ENCODE measurements around the gene CDK17.

The CDK17 gene

GRCh38 chr12:96261557-96261956 lies 138.7 kb downstream of the CDK17 start:
- peak overlapping the region; percentile 81 for H3K27ac Mint-ChIP-seq
- peaks cover 28% of the 10 kb centered on the region for H3K4me1 Mint-ChIP-seq
- H3K36me3 Mint-ChIP-seq: peaks cover 34% of the 10 kb centered on the region
- H3K9me3 Mint-ChIP-seq: no peaks in the 10 kb centered on the region
- H3K27me3 Mint-ChIP-seq: no peaks in the 10 kb centered on the region
- H3K4me3 Mint-ChIP-seq: no peak overlapping the region

DNA sequence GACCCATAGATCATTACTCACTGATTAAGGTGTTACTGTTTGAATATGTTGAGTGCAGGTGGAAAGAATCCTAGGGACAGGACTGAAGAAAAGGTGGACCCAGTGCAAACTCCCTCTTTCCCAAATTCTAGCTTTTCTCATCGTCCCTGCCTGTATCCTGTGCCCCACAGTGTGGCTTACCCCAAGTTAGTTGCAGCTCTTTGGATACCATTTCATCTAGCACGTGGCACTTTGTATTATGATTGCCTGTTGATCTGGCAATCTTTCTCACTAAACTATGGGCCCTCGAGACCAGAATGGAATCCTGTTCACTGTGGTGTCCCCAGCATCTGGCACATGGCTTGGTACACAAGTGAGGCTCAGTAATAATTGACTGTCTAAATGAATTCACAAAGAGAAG lies 139.6 kb downstream of the CDK17 start:
- Mint-ChIP-seq H3K36me3 (peaks cover 32% of the 10 kb centered on the region), H3K4me1 (peaks cover 23% of the 10 kb centered on the region), H3K27ac (peak overlapping the region; percentile 81), H3K4me3 (no peak overlapping the region), H3K9me3 (no peaks in the 10 kb centered on the region), H3K27me3 (no peaks in the 10 kb centered on the region)

GRCh38 chr12:96260231-96260630 lies 140.0 kb downstream of the CDK17 start:
- no peak overlapping the region for H3K4me3 Mint-ChIP-seq
- no peaks in the 10 kb centered on the region for H3K9me3 Mint-ChIP-seq
- no peaks in the 10 kb centered on the region for H3K27me3 Mint-ChIP-seq
- peaks cover 21% of the 10 kb centered on the region for H3K4me1 Mint-ChIP-seq
- H3K36me3 Mint-ChIP-seq: peaks cover 32% of the 10 kb centered on the region
- H3K27ac Mint-ChIP-seq: peak overlapping the region; percentile 81

- H3K4me1 Mint-ChIP-seq: peaks cover 18% of the 10 kb centered on the region
- H3K36me3 Mint-ChIP-seq: peaks cover 21% of the 10 kb centered on the region
- H3K4me3 Mint-ChIP-seq: no peak overlapping the region
- no peaks in the 10 kb centered on the region for H3K27me3 Mint-ChIP-seq
- no peaks in the 10 kb centered on the region for H3K9me3 Mint-ChIP-seq
- peak overlapping the region; percentile 20 for H3K27ac Mint-ChIP-seq
These were observed 141.9 kb downstream of the CDK17 start for GRCh38 chr12:96258104-96258961.

DNA sequence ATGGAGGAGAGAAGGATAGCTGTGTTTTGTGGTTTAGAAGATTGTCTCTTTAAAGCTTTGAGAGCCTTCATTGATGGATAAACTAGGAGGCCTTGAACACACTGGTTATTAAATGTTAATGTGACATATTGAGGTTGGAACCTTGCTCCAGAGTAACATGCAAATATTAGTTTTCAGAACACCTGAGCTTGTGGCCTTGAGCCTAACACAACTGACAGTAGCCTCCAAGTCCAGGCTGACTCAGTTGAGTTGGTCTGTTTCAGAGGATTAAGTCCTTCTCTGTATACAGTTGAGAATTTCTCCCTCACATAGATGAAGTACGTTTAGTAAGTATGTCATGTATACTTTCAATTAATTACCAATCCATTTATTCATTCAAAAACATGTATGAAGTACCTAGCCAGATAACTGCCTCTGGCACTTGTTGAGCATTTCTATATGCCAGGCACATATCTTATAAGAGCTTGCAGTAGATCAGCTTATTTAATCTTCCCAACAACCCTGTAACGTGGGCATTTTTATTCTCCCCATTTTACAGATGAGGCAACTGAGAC lies 142.6 kb downstream of the CDK17 start:
- Mint-ChIP-seq H3K36me3 (peaks cover 19% of the 10 kb centered on the region), H3K27ac (no peak overlapping the region), H3K9me3 (no peaks in the 10 kb centered on the region), H3K4me1 (peaks cover 19% of the 10 kb centered on the region), H3K27me3 (no peaks in the 10 kb centered on the region), H3K4me3 (no peak overlapping the region)

GRCh38 chr12:96256672-96257361 lies 143.4 kb downstream of the CDK17 start:
- H3K36me3 Mint-ChIP-seq: peaks cover 27% of the 10 kb centered on the region
- H3K4me3 Mint-ChIP-seq: no peak overlapping the region
- peaks cover 26% of the 10 kb centered on the region for H3K4me1 Mint-ChIP-seq
- H3K9me3 Mint-ChIP-seq: no peaks in the 10 kb centered on the region
- no peak overlapping the region for H3K27ac Mint-ChIP-seq
- H3K27me3 Mint-ChIP-seq: no peaks in the 10 kb centered on the region

DNA sequence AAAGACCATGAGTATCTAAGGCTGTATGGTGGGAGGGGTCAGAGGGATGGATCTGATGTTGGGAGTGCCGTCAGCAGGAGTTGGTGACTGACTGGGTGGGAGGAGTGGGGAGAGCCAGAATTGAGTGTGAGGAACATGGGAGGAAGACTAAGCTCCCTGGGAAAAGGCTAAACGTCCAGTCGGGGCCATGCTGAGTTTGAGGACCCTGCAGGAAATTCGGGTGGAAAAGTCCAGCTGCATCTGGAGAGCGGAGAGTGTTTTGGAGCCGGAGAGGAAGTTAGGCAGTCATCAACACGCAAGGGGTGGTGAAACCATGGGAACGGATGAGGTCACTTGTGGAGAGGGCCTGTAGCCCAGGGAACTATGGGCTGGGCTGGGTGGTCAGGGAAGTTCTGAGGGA lies 145.2 kb downstream of the CDK17 start:
- Mint-ChIP-seq H3K4me3 (no peak overlapping the region), H3K4me1 (peaks cover 36% of the 10 kb centered on the region), H3K27me3 (no peaks in the 10 kb centered on the region), H3K36me3 (peaks cover 28% of the 10 kb centered on the region), H3K9me3 (no peaks in the 10 kb centered on the region), H3K27ac (peak overlapping the region; percentile 15)

DNA sequence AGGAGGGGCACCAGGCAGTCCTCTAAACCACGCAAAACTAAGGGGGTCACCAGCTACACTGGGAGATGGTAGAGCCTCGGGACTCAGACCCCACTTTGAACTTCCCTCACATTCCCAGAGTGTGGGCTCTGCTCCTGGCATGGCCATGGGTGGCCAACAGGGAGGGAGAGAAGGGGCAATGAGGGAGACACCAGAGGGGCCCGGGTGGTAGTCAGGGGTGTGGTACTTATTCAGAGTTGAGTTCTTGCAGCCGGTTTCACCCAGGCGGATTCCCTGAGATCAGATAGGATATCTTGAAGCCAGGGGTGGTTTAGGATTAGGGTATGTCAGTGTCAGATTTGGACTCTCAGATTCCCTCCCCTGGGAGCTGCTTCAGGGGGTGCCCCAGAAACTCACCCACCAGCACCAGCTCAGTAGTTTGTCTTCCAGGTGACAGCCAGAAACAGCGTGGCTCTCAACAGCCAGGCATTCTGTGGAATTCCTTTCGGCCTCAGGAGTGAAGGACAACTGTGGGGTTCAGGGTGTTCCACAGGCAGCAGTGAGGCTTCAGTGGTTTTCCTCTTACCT lies 150.0 kb downstream of the CDK17 start:
- Mint-ChIP-seq H3K4me1 (peaks cover 48% of the 10 kb centered on the region), H3K36me3 (peaks cover 26% of the 10 kb centered on the region), H3K27ac (no peak overlapping the region), H3K4me3 (no peak overlapping the region), H3K9me3 (no peaks in the 10 kb centered on the region), H3K27me3 (no peaks in the 10 kb centered on the region)

DNA sequence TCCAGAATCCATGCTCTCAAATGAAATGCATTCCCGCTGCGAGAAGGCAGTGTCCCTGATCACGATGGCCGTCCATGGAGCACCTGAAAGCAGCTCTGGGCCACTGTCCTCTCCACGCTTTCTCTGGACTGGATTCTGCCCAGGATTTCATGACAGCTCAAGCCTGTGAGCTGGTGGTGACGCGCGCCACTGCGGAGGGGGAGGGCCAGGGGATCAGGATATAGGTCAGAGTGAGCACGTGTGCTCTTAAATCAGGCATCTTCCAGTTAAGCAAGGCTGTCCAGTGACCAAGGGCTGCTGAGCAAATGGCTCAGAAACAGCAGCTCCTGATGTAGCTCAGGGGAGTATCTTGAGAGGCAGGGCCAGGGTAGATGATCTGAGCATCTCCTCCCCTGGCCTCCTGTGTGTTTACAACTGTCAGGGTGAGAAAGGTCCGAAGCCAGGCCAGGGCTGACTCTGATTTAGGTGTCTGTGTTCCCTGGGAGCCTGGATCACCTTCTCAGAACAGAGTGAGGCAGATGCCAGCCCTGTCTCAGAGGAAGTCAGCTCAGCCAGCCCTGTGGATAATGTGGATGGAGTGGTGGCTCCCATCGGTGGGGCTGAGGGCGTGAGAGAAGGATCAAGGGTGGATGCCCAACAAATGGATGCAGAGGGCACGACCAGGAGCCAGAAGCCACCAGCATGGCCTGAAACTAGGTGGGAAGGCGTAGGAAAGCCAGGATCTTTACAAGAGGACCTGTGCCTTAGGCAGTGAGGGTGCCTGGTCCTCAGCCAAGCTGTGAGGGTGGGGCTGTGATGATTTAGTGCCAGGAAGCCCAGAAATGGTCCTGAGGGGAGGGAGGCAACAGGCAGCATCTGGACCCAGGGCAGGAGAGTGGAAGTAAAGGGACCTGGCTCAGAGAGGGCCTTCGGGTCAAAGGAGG lies 150.8 kb downstream of the CDK17 start:
- Mint-ChIP-seq H3K4me3 (no peak overlapping the region), H3K36me3 (peaks cover 26% of the 10 kb centered on the region), H3K4me1 (peaks cover 48% of the 10 kb centered on the region), H3K9me3 (no peaks in the 10 kb centered on the region), H3K27ac (peak overlapping the region; percentile 80), H3K27me3 (no peaks in the 10 kb centered on the region)

DNA sequence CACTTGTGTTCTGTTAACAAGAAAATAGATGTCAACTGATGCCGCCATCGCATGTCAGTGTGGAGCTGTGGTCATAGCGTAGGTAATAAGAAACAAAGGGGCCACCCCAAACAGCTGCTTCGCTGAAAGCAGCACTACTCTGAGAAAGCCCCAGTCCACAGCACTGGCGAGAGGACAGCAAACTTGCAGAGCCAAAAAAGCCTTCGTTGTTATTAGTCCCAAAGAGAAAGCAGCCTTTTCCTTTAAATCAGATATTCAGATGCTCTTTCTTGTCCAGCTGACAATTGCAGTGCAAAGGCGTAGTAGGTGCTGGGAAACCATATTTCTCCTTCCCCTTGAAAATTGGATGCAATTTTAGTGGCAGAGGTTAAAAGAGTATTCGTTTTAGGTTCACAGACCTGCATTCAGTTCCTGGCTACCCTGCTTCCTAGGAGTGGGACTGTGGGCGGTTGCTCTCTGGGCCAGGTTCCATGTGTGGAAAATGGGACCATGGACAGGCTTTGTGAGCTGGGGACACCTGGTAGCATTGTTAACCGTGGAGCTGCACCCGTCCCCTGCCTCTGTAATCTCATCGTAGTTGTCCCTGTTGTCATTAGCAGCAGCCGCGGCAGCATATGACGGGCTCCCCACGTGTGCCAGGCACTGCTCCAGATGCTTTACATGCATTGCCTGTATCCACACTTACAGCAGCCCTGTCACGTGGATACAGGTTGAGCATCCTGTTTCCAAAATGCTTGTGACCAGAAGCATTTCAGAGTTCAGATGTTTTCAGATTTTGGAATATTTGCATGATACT lies 151.9 kb downstream of the CDK17 start:
- H3K4me1 Mint-ChIP-seq: peaks cover 45% of the 10 kb centered on the region
- H3K9me3 Mint-ChIP-seq: no peaks in the 10 kb centered on the region
- no peaks in the 10 kb centered on the region for H3K27me3 Mint-ChIP-seq
- H3K4me3 Mint-ChIP-seq: no peak overlapping the region
- H3K36me3 Mint-ChIP-seq: peaks cover 26% of the 10 kb centered on the region
- H3K27ac Mint-ChIP-seq: no peak overlapping the region

- H3K9me3 Mint-ChIP-seq: no peaks in the 10 kb centered on the region
- peaks cover 28% of the 10 kb centered on the region for H3K36me3 Mint-ChIP-seq
- peaks cover 51% of the 10 kb centered on the region for H3K4me1 Mint-ChIP-seq
- H3K27me3 Mint-ChIP-seq: no peaks in the 10 kb centered on the region
- H3K27ac Mint-ChIP-seq: no peak overlapping the region
- no peak overlapping the region for H3K4me3 Mint-ChIP-seq
These were observed 152.7 kb downstream of the CDK17 start for GRCh38 chr12:96247563-96247962.

- Mint-ChIP-seq H3K4me1 (peaks cover 51% of the 10 kb centered on the region), H3K4me3 (no peak overlapping the region), H3K36me3 (peaks cover 23% of the 10 kb centered on the region), H3K9me3 (no peaks in the 10 kb centered on the region), H3K27ac (peak overlapping the region; percentile 2), H3K27me3 (no peaks in the 10 kb centered on the region)
These were observed 153.2 kb downstream of the CDK17 start for GRCh38 chr12:96246926-96247505.

- no peaks in the 10 kb centered on the region for H3K27me3 Mint-ChIP-seq
- no peaks in the 10 kb centered on the region for H3K9me3 Mint-ChIP-seq
- H3K4me3 Mint-ChIP-seq: no peak overlapping the region
- no peak overlapping the region for H3K27ac Mint-ChIP-seq
- H3K36me3 Mint-ChIP-seq: peaks cover 9% of the 10 kb centered on the region
- peaks cover 55% of the 10 kb centered on the region for H3K4me1 Mint-ChIP-seq
These were observed 155.4 kb downstream of the CDK17 start for GRCh38 chr12:96244826-96245225.

- peak overlapping the region; percentile 37 for H3K27ac Mint-ChIP-seq
- H3K9me3 Mint-ChIP-seq: no peaks in the 10 kb centered on the region
- H3K4me3 Mint-ChIP-seq: no peak overlapping the region
- peaks cover 10% of the 10 kb centered on the region for H3K36me3 Mint-ChIP-seq
- H3K4me1 Mint-ChIP-seq: peaks cover 63% of the 10 kb centered on the region
- H3K27me3 Mint-ChIP-seq: no peaks in the 10 kb centered on the region
These were observed 157.6 kb downstream of the CDK17 start for GRCh38 chr12:96242597-96242996.
